ENCODE data around the gene SAMD1. TPM values are rescaled to one million over a fixed set of nuclear protein-coding genes. Genes with fewer than 3 reads are reported as not detected.
"Not testable (repeated sequence)": the region's sequence is repeated elsewhere in the genome, so short reads cannot be mapped to it uniquely, and the experiment has no call there.

Gene SAMD1
- total RNA-seq, 1 donor from 2014 or later = 43.2 TPM

- FAIRE-seq = not testable (repeated sequence)
These were observed 47.6 kb downstream of the SAMD1 start for GRCh38 chr19:14042659-14043608.

GRCh38 chr19:14039181-14039580 is 51.4 kb downstream of the SAMD1 start:
- DNase-seq (ENCODE audit: low spot score in 2 of 2) (no peak), FAIRE-seq (no peak)

More at GRCh38 chr19:14042659-14043608, 47.6 kb downstream of the SAMD1 start:
- DNase-seq (ENCODE audit: low spot score in 2 of 2) = peak in 1 of 2 donors; percentile 65

Other genes starting within 250 kb of the SAMD1 start
- gene NANOS3, start 213.6 kb downstream of the SAMD1 start, total RNA-seq = 3.7 TPM
- gene BRME1, start 184.6 kb downstream of the SAMD1 start, total RNA-seq = 13.0 TPM
- 10.2 TPM for gene CC2D1A, start 184.6 kb downstream of the SAMD1 start, total RNA-seq
- 0.41 TPM for gene PODNL1, start 152.3 kb downstream of the SAMD1 start, total RNA-seq
- gene DCAF15, start 138.2 kb downstream of the SAMD1 start, total RNA-seq = 13.0 TPM
- 1.2 TPM for gene RFX1, start 84.4 kb downstream of the SAMD1 start, total RNA-seq
- not detected for gene RLN3, start 62.6 kb downstream of the SAMD1 start, total RNA-seq
- 5.7 TPM for gene IL27RA, start 59.0 kb downstream of the SAMD1 start, total RNA-seq
- gene PALM3, start 28.7 kb downstream of the SAMD1 start, total RNA-seq = 3.3 TPM
- 0.41 TPM for gene MISP3, start 18.0 kb downstream of the SAMD1 start, total RNA-seq
- gene C19orf67, start 5.0 kb downstream of the SAMD1 start, total RNA-seq = not detected
- 22.0 TPM for gene PRKACA, start 27.0 kb upstream of the SAMD1 start, total RNA-seq
- 1.2 TPM for gene ASF1B, start 45.8 kb upstream of the SAMD1 start, total RNA-seq
- gene ADGRL1, start 115.4 kb upstream of the SAMD1 start, total RNA-seq = 41.6 TPM

All from frontal cortex (tissue), 4 donors.